HG03521 (cell line): Measurements from ENCODE around the gene RBM22.
"Not testable (repeated sequence)": the region's sequence is repeated elsewhere in the genome, so short reads cannot be mapped to it uniquely, and the experiment has no call there.

Source experiments
- ATAC-seq: cut with Tn5 transposase; IDR thresholded peaks from one replicate; pipeline ENCODE4 v1.9.1; 2021; ENCODE audit warnings: mild to moderate bottlenecking, moderate library complexity; ENCODE audit not compliant: unreplicated experiment

Gene RBM22

DNA sequence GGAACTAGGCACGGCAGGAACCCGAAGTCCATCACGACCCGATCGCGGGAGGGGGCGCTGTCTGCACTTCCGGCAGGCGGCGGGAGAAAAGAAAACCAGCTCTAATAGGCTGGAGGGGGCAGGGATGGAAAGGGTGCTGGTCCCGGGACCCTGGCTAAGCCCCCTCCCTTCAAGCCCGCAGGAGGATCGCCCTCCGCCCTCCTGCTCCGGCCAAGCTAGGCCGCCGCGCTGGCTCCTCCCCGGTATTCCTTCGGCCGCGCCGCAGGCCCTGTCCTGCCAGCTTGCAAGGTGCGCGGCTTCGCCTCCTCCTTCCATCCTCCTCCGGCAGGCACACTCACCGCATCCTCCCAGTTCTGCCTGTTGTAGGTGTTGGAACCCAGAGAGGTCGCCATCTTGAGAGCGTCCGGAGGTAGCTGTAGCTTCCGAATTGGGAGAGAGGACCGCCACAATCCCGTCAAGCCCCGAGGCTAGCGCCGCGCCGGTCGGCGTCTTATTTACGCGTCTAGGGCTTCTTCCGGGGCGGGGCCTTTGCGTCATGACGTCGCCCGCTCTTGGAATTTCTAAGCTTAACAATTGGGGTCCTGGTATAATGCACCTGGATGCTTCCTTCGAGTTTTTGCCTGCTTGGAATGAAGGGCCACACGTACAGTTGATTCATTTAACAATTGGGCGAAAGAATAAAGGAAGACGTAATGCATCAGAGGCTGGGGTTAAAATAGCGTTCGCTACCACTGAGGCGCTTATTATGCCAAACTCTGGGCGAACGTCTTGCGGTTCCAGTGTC lies at the start of gene RBM22:
Gene RBM22 (minus strand): TSS at position 469 of the 784 bp plus-strand sequence. CDS start 77 bp downstream, at position 392.
- peak; percentile 93 for ATAC-seq

DNA sequence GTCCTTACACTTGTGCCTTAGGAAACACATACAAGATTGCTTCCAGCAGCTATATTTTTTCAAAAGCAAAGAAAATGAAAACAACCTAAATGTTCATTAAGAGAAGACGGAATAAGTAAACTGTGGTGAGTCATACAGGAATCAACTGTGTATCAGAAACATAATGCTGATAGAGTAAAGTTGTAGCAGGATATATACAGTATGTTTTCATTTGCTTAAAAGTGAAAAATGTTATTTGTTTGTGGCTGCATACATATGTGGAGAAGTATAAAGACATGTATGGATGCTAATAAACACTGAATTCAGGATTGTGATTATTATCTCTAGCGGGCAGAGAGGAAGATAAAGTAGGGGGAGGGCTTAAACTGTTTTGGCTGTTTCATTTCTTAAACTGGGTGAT lies 49.6 kb upstream of the RBM22 start:
- no peak for ATAC-seq

DNA sequence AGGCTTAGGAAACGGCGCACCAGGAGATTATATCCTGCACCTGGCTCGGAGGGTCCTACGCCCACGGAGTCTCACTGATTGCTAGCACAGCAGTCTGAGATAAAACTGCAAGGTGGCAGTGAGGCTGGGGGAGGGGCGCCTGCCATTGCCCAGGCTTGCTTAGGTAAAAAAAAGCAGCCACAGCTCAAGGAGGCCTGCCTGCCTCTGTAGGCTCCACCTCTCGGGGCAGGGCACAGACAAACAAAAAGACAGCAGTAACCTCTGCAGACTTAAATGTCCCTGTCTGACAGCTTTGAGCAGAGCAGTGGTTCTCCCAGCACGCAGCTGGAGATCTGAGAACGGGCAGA lies 42.3 kb upstream of the RBM22 start:
- ATAC-seq = not testable (repeated sequence)

DNA sequence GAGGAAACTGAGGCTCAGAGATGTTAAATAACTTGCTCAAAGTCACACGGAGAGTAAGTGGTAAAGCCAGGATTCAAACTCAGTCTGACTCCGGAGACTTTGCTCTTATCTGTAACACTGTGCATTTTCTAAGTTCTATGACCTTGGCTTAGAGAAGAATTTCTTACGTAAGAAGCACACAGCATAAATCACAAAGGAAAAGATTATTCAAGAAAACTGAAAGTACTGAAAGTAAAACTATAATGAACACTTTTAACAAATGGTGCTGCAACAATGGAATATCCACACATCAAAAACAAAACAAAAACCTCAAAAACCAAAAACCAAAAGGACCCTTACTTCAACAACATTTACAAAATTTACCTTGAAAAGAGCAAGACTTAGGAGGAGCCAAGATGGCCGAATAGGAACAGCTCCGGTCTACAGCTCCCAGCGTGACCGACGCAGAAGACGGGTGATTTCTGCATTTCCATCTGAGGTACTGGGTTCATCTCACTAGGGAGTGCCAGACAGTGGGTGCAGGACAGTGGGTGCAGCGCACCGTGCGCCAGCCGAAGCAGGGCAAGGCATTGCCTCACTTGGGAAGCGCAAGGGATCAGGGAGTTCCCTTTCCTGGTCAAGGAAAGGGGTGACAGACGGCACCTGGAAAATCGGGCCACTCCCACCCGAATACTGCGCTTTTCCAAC lies 41.7 kb upstream of the RBM22 start:
- not testable (repeated sequence) for ATAC-seq

DNA sequence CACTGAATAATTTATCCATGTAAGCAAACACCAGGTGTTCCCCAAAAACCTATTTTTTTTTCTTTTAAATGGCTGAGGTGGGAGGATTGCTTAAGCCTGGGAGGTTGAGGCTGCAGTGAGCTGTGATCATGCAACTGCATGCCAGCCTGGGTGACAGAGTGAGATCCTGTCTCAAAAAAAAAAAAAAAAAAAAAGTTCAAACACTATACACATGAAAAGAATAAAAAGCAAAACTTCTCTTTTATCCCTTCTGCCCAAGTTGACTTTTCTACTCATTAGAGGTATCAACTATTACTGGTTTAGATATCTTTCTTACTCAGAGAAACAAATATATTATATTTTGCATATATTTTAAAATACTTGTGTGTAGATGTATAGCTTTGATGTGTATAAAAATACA lies 40.1 kb upstream of the RBM22 start:
- ATAC-seq = no peak

DNA sequence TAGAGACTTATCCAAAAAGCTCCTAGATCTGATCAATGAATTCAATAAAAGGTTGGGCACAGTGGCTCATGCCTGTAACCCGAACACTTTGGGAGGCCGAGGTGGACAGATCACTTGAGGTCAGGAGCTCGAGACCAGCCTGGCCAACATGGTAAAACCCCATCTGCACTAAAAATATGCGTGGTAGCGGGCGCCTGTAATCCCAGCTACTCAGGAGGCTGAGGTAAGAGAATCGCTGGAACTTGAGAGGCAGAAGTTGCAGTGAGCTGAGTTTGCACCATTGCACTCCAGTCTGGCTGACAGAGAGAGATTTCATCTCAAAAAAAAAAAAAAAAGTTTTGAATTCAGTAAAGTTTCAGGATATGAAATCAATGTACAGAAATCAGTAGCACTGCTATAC lies 38.0 kb upstream of the RBM22 start:
- ATAC-seq = no peak

DNA sequence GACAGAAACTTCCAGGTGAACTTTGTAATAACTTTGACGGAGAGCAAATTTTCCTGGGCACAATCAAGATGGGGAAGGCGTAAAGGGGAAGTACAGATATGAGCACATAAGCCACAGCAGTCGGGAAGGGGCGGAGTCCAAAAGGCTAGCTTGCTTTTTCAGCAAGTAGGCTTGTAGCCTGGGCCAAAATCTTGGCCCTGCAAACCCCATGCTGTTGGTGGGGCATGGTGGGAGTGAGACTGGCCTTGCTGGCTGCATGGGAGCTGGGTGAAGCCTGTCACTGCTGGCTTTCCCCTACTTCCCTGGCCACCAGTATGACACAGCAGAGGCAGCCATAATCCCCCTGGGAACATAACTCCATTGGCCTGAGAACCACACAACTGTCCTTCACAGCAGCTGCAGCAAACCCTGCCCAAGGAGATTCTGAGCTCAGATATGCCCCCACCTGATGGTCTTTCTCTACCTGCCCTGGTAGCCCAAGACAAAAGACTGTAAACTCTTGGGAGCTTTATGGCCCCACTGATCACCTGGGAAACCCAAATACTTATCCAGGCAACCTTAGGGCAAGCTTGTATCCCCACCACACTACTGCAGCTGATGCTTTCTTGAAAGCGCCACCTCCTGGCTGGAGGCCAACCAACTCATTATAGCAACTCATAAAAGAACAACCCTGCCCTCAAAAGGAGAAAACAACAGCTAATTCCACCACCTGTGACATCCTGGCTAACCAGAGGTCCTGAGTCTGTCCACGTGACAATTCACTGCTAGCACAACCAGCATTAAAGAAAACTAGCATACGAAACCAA lies 33.9 kb upstream of the RBM22 start:
- ATAC-seq = peak; percentile 53

DNA sequence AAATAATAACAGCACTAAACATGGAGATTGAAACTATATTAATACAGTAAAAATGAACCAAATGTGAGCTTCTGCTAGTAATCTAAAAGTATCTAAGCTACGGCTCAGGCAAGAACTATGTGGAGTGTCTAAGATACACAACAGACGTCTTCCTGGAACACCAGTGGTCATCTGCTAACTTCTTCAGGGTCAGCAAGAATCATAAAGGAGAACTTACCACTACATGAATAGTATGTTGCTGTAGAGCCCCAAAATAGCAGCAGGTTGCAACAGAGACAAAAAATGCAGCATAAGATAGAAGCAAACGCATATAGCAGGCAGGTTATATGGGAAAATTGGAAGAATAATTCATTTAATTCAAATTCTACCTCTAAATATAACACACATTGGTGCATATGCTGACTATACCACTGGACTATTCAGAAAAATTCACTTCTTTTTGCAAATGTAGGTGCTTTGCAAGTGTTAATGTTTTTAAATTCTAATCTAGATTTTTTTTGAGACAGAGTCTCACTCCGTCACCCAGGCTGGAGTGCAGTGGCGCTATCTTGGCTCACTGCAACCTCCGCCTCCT lies 30.9 kb upstream of the RBM22 start:
- no peak for ATAC-seq

DNA sequence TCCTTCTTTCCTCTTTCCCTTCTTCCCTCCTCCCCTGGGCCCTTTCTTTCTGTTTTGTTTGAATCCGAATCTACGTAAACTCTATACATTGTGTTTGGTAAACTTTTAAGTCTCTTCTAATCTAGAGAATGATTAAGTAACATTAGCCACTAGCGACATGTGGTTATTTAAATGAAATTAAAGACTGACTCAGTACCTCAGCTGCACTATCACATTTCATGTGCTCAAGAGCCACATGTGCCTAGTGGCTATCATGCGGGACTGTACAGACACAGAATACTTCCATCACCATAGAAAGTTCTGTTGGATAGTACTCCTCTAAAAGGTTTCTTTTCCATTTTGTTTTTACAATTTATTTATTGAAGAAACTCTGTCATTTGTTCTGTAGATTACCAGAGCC lies 29.0 kb upstream of the RBM22 start:
- ATAC-seq = no peak

DNA sequence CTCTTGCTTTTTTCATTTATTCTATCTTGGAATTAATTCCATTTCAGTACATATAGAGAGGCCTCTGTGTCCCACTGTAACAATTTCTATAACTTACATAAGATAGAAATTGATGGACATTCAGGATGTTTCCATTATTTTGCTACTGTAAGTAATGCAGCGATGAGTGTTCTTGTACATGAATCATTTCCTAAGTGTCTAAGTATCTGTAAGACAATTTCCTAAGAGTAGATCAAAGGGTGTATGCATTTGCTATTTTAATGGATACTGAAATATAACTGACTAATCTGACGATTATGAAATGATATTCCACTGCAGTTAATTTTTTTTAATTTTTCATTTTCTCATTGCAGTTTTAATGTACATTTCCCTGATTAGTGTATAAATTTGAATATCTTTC lies 23.0 kb upstream of the RBM22 start:
- ATAC-seq = no peak

DNA sequence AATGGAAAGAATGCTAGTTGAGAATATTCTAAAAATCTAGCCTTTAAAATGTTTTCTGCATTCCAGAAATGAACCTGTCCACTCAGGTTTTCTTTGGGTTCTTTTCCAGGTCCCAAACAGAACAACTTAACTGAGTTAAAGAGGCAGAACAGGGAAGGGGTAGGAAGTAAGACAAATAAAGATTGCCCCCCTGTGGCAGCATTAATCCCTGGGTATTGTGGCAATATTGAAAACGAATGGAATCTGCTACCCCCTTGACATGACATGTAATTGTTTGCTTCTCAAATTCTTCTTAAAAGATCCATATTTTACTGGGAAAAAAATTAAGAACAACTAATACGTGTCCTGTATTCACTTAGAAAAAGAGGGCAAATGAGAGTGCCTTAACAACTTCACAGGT lies 9.3 kb upstream of the RBM22 start:
- ATAC-seq = no peak

DNA sequence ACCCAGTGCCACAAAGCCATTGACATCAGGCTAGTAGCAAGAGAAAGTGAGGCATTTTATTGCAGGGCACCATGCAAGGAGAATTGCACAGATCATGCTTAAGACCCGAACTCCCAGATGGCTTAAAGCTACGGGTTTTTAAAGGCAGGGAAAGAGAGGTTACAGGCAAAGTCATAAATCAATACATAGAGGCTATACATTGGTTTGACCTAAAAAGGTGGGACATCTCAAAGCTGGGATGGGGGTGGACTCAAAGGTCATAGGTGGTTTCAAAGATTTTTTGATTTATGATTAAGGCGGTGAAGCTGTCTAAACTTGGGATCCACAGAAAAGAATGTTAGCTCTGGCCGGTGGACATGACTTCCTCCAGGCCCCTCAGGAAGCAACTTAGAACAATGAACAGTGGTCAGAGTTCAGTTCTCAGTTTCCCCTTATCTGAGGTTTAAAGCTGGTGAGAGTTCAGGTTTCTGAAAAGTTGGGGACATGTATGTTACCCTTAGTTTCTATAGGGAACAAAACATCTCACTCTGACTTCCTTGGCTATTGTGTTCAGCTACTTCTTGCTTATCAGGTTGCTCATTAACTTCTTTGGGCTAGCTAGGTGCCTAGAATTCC lies 6.0 kb upstream of the RBM22 start:
- ATAC-seq = no peak

DNA sequence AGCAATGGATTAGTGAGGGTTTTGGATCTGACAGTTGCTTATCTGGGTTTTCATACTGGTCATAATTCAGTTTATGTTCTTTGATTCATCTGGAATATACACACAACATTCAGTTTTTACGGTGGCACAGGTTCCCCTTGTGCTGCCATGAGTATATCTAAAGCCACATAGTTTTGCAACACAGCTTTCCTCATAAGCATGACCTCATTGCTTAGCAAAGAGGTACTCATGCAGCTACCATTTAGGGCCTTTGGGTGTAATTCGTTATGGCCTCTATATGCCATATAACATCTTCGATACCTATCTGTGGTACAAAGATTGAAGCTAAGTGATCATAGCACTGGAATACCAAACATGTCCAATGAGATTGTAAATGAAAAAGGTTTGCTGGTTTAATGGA lies 2.9 kb upstream of the RBM22 start:
- no peak for ATAC-seq

DNA sequence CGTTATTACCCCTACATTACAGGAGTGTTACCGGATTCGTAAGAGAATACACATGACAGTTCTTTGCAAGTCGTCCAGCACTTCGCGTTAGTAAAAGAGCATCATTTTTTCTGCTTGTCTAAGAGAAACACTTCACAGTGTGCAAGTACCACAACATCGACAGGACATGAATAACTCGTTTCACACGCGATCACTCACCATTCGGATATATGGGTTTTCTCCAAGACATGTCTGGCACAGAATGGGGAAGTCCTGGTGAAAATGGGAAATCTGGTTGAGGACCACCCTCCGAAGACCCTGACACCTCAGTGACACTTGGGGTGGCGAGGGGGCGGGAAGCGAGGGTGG lies 642 bp downstream of the RBM22 start:
- ATAC-seq = peak; percentile 2

DNA sequence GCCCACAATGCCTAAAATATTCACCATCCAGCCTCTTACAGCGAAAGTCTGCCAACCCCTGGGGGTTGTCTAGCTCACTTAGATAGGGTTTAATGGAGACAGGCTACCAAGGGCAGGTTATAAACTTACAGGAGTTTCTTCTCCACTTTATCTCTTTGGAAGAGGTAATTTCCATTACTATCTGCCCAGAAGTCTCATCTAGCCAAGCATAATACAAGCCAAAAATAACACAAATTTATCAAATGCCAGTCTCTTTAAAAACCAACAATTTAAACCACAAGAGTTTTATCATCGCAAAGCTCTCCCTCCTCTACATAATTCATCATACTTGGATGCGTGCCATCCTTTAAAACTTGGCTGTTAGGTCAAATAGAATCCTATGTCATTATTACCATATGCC lies 6.2 kb downstream of the RBM22 start:
- ATAC-seq = no peak

DNA sequence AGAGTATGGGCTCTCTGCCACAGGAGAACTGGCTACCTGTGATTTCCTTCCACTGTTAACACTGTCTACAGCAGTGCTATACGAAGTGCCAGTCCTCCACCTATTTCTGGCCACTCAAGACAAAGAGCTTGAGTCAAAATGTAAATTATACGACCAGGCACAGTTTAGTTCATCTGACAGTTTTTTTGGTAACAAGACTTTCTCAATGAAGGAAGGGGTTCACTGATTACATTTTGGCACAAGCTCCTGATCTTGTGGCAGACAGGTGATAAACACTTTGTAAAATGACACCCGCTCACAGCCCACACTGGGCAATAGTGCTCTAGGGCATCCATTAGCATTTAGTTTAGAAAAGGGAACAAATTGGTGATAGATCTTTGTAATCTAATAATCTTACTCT lies 8.6 kb downstream of the RBM22 start:
- no peak for ATAC-seq

DNA sequence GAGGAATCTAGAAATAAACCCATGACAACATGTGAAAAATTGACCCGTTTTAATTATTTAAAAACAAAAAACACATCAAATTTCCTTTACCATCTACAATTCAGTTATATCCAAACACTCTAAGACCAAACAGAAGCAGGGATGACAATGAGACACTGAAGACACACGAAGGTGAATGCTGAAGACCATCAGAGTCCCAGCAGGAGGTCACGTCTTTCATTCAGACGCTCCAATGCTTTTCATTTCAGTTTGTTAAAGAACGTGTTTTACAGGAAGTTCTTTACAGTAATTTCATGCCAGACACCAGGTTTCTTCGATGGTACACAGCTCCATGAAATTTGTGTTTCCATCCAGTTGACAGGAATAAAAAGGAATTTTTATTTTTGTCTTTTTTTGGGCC lies 10.1 kb downstream of the RBM22 start:
- no peak for ATAC-seq

DNA sequence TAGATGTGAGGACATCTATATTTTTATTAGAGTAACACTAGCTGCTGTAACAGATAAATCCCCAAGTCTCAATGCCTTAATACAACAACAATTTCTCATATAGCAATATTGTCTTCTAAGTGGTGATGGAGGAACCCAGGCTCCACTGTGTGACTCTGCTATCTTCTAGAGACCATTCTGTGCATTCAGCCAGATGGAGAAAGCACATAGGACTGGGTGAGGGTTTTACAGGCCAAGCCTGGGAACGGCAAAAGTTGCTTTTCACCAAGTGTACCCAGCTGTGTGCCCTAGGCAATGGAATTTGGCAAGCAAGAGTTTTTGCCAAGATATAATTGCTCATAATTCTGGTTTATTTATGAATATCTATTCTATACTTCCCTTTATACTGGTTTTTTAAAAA lies 11.7 kb downstream of the RBM22 start:
- no peak for ATAC-seq

DNA sequence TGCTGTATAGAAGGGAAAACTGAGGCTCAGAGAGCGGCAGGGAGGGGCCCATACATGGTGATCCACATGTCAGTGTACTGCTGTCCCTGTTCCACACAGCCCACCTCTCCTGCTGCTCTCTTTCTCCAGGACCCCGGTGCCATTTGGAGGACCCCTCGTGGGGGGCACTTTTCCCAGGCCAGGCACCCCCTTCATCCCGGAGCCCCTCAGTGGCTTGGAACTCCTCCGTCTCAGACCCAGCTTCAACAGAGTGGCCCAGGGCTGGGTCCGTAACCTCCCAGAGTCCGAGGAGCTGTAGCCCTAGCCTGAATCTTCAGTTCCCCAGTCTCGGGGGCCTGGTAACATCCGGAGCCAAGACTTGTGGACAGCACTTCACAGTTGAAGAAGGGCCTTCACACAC lies 24.3 kb downstream of the RBM22 start:
- no peak for ATAC-seq

DNA sequence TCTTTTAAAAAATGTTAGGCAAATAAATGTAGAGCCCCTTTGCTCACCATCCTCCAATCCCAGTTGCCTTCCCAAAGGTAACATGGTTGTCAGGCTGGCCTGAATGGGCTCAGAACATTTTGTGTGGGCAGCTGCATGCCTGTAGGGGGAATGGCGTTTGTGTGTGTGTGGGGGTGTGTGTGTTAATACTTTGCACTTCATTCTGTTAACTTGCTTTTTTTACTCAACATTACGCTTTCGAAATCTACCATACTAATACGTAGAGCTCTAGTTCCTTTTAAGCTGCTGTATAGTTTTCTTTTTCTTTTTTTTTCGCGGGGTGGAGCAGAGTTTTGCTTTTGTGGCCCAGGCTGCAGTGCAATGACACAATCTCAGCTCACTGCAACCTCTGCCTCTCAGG lies 25.8 kb downstream of the RBM22 start:
- no peak for ATAC-seq

DNA sequence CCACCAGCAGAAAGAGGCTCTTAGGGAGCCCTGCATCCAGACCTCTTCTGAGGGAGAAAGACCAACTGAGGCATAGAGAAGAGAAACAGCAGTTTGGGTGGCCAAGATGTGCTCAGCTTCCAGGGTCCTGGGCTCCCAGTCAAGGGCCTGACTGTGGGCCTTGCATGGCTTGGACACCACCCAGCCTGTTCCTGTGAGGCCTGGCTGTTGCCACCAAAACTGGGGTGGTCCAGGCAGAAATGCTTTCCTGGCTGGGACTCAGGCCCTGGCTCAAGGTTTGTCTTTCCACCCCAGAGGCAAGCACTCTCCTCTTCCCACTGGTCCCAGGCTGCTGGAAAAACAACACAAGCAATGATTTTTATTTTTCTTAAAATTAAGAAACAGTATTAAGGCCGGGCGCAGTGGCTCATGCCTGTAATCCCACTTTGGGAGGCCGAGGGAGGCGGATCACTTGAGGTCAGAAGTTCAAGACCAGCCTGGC lies 26.5 kb downstream of the RBM22 start:
- ATAC-seq = no peak
